Measurements from ENCODE around the gene VPS13C. TPM values are rescaled to one million over a fixed set of nuclear protein-coding genes. Genes with fewer than 3 reads are reported as not detected.

VPS13C gene
- total RNA-seq, 1 experiment from 2014 or later: 20.9 TPM

DNA sequence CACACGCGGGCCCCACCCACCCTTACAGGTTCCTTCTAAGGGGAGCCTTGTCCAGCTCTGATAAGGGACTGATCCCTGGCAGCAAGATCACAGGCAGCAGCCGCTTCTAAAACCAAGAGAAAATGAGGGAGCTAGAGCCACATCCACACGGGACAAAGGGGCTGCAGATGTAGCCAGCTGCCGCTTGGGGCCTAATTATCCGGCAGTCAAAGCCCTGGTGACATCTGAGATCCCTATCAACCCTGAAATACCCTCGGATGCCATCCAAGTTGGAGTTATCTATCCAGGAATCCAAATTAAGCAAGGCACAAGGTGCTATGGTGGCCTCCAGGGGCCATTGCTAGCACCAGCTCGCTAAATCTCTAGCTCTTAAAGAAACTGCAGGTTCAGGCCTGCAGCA lies 248.3 kb downstream of the VPS13C start:
- peaks cover 21% of the 10 kb centered on the region for H3K4me1 Mint-ChIP-seq
- no peak for DNase-seq (ENCODE audit: low spot score)
- ChIA-PET CTCF (interaction anchor here (2.0 kb wide), 1 partner anchor 22 kb away, joined by 10 read pairs; no protein-coding TSS in a partner anchor), POLR2A (no interaction called here)
- H3K9me3 Mint-ChIP-seq: no peaks in the 10 kb centered on the region
- TF ChIP-seq ZNF281 (CRISPR knock-in tag; IDR thresholded peaks at IDR 0.05) (no peak), CREB1 (CRISPR knock-in tag; IDR thresholded peaks at IDR 0.05) (no peak), GTF2I (CRISPR knock-in tag; conservative IDR thresholded peaks at IDR 0.05) (no peak), NFATC4 (CRISPR knock-in tag; IDR thresholded peaks at IDR 0.05) (no peak), ZNF232 (CRISPR knock-in tag; IDR thresholded peaks at IDR 0.05) (no peak), ATF6 (CRISPR knock-in tag; IDR thresholded peaks at IDR 0.05) (no peak), ATF2 (CRISPR knock-in tag; IDR thresholded peaks at IDR 0.05; ENCODE audit: borderline replicate concordance, low read depth) (no peak), GRHL2 (CRISPR knock-in tag; IDR thresholded peaks at IDR 0.05; ENCODE audit: insufficient replicate concordance, severe bottlenecking) (no peak), ZNF396 (CRISPR knock-in tag; IDR thresholded peaks at IDR 0.05; ENCODE audit: borderline replicate concordance) (no peak), USF1 (CRISPR knock-in tag; IDR thresholded peaks at IDR 0.05) (no peak), MXD4 (CRISPR knock-in tag; IDR thresholded peaks at IDR 0.05; ENCODE audit: borderline replicate concordance) (no peak)
- TF ChIP-seq, protein P1, sequence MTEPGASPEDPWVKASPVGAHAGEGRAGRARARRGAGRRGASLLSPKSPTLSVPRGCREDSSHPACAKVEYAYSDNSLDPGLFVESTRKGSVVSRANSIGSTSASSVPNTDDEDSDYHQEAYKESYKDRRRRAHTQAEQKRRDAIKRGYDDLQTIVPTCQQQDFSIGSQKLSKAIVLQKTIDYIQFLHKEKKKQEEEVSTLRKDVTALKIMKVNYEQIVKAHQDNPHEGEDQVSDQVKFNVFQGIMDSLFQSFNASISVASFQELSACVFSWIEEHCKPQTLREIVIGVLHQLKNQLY (CRISPR knock-in tag; IDR thresholded peaks at IDR 0.05): no peak
- TF ChIP-seq, protein P2, sequence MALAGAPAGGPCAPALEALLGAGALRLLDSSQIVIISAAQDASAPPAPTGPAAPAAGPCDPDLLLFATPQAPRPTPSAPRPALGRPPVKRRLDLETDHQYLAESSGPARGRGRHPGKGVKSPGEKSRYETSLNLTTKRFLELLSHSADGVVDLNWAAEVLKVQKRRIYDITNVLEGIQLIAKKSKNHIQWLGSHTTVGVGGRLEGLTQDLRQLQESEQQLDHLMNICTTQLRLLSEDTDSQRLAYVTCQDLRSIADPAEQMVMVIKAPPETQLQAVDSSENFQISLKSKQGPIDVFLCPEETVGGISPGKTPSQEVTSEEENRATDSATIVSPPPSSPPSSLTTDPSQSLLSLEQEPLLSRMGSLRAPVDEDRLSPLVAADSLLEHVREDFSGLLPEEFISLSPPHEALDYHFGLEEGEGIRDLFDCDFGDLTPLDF (CRISPR knock-in tag; IDR thresholded peaks at IDR 0.05): no peak
- ATAC-seq: no peak
- H3K27ac Mint-ChIP-seq: no peak overlapping the region
- no peaks in the 10 kb centered on the region for H3K36me3 Mint-ChIP-seq
- no peaks in the 10 kb centered on the region for H3K27me3 Mint-ChIP-seq (ENCODE audit: low read depth)
- no peak overlapping the region for H3K4me3 Mint-ChIP-seq

DNA sequence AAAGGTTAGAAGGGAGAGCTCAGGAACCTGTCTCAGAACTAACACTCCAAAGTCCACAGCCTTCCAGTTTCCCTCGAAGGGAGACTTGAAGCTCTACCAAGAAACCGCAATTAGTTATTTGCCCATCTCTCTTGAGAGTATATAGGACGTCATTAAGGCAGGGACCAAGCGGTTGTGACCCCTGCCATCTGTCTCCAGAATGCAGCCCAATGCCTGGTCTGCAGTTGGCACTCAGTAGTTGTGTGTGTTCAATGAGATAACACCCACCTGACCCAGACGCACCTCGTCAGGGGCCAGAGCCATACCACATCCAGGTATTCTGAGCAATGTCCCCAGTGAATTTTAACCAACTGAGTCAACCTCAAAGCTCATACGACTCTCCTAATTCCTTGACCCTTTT lies 251.0 kb downstream of the VPS13C start:
- DNase-seq (ENCODE audit: low spot score): no peak
- CTCF ChIA-PET: interaction anchor here (0.5 to 3.4 kb wide), 2 partner anchors 25 to 642 kb away, joined by 3 to 14 read pairs; no protein-coding TSS in a partner anchor
- H3K27ac Mint-ChIP-seq: no peak overlapping the region
- H3K36me3 Mint-ChIP-seq: no peaks in the 10 kb centered on the region
- H3K9me3 Mint-ChIP-seq: no peaks in the 10 kb centered on the region
- no peak for ATAC-seq
- H3K27me3 Mint-ChIP-seq (ENCODE audit: low read depth): no peaks in the 10 kb centered on the region
- POLR2A ChIA-PET: no interaction called here
- peaks cover 5% of the 10 kb centered on the region for H3K4me1 Mint-ChIP-seq
- no peak overlapping the region for H3K4me3 Mint-ChIP-seq
- TF ChIP-seq GABPB1 (CRISPR knock-in tag; IDR thresholded peaks at IDR 0.05): no peak
- TF ChIP-seq ZNF232 (CRISPR knock-in tag; IDR thresholded peaks at IDR 0.05): no peak
- no peak for TF ChIP-seq ZNF263 (CRISPR knock-in tag; IDR thresholded peaks at IDR 0.05; ENCODE audit: low read depth)
- no peak for TF ChIP-seq GTF2I (CRISPR knock-in tag; conservative IDR thresholded peaks at IDR 0.05)
- TF ChIP-seq ZNF317 (CRISPR knock-in tag; IDR thresholded peaks at IDR 0.05; ENCODE audit: borderline replicate concordance, low read depth): no peak
- no peak for TF ChIP-seq NFYB (CRISPR knock-in tag; conservative IDR thresholded peaks at IDR 0.05; ENCODE audit: low read depth)
- TF ChIP-seq, protein P3, sequence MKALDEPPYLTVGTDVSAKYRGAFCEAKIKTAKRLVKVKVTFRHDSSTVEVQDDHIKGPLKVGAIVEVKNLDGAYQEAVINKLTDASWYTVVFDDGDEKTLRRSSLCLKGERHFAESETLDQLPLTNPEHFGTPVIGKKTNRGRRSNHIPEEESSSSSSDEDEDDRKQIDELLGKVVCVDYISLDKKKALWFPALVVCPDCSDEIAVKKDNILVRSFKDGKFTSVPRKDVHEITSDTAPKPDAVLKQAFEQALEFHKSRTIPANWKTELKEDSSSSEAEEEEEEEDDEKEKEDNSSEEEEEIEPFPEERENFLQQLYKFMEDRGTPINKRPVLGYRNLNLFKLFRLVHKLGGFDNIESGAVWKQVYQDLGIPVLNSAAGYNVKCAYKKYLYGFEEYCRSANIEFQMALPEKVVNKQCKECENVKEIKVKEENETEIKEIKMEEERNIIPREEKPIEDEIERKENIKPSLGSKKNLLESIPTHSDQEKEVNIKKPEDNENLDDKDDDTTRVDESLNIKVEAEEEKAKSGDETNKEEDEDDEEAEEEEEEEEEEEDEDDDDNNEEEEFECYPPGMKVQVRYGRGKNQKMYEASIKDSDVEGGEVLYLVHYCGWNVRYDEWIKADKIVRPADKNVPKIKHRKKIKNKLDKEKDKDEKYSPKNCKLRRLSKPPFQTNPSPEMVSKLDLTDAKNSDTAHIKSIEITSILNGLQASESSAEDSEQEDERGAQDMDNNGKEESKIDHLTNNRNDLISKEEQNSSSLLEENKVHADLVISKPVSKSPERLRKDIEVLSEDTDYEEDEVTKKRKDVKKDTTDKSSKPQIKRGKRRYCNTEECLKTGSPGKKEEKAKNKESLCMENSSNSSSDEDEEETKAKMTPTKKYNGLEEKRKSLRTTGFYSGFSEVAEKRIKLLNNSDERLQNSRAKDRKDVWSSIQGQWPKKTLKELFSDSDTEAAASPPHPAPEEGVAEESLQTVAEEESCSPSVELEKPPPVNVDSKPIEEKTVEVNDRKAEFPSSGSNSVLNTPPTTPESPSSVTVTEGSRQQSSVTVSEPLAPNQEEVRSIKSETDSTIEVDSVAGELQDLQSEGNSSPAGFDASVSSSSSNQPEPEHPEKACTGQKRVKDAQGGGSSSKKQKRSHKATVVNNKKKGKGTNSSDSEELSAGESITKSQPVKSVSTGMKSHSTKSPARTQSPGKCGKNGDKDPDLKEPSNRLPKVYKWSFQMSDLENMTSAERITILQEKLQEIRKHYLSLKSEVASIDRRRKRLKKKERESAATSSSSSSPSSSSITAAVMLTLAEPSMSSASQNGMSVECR (CRISPR knock-in tag; IDR thresholded peaks at IDR 0.05; ENCODE audit: borderline replicate concordance): no peak
- TF ChIP-seq TEAD4 (CRISPR knock-in tag; IDR thresholded peaks at IDR 0.05): no peak
- TF ChIP-seq OVOL2 (CRISPR knock-in tag; IDR thresholded peaks at IDR 0.05; ENCODE audit: borderline replicate concordance): no peak
- TF ChIP-seq, protein P1 (CRISPR knock-in tag; IDR thresholded peaks at IDR 0.05): no peak

Data from WTC11 (cell line).